Epithelial cell of esophagus (primary cell): ENCODE results near the gene SEPHS1.

Experiments
- DNase-seq: peaks from one replicate; pipeline ENCODE4 v3.0.0; 2010; ENCODE audit warnings: low read depth
- H3K4me3 ChIP-seq: 2 replicates; pipeline ENCODE4 v1.5.1; 2011; ENCODE audit warnings: mild to moderate bottlenecking, low read length, control low read depth
- TF ChIP-seq, protein P1 (sequence below): IDR thresholded peaks from 2 replicates; pipeline ENCODE4 v1.5.1; 2011; ENCODE audit warnings: low read depth, mild to moderate bottlenecking, low read length, control low read depth, inconsistent platforms; ENCODE audit not compliant: insufficient read depth; ENCODE audit errors: missing control alignments

Gene SEPHS1

DNA sequence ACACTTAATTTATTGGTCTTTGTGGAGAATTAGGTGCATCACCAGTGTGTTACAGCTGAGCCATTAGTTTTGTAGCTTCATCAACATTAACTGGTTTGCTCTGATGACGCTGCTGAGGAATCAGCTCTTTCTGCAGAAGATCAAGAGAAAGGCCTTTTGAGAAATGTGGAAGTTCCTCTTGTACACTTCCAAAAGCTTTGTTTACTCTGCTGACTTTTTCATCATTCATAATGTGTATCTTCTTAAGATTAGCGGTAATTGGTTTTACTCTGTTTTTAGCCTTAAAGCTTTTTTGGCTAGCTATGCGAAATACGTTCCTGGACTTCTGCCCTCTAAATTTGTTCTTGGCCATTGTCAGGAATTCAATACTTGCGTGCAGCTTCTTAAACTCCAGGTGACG is 40.0 kb downstream of the SEPHS1 start:
- TF ChIP-seq, protein P1, sequence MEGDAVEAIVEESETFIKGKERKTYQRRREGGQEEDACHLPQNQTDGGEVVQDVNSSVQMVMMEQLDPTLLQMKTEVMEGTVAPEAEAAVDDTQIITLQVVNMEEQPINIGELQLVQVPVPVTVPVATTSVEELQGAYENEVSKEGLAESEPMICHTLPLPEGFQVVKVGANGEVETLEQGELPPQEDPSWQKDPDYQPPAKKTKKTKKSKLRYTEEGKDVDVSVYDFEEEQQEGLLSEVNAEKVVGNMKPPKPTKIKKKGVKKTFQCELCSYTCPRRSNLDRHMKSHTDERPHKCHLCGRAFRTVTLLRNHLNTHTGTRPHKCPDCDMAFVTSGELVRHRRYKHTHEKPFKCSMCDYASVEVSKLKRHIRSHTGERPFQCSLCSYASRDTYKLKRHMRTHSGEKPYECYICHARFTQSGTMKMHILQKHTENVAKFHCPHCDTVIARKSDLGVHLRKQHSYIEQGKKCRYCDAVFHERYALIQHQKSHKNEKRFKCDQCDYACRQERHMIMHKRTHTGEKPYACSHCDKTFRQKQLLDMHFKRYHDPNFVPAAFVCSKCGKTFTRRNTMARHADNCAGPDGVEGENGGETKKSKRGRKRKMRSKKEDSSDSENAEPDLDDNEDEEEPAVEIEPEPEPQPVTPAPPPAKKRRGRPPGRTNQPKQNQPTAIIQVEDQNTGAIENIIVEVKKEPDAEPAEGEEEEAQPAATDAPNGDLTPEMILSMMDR, result no peak
- no peak for DNase-seq
- H3K4me3 ChIP-seq, result no peak overlapping the region

DNA sequence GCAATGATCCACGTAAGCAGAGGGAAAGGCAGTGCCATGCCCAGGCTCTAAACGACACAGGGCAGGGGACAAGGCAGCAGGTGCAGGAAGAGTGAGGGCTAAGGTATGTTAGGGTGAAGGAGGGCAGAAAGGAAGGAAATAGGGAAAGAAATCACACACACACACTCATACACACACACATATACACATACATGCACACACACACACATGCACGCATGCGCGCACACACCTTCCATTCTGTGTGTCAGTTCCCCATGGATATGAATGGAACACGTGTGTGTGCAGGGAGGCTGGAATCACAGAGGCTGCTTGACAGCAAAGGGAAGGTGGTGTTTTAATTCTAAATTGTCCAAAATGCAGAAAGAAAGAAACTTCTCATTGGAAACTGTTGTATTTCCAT is 42.0 kb downstream of the SEPHS1 start:
- TF ChIP-seq, protein P1, result no peak
- no peak overlapping the region for H3K4me3 ChIP-seq
- no peak for DNase-seq

DNA sequence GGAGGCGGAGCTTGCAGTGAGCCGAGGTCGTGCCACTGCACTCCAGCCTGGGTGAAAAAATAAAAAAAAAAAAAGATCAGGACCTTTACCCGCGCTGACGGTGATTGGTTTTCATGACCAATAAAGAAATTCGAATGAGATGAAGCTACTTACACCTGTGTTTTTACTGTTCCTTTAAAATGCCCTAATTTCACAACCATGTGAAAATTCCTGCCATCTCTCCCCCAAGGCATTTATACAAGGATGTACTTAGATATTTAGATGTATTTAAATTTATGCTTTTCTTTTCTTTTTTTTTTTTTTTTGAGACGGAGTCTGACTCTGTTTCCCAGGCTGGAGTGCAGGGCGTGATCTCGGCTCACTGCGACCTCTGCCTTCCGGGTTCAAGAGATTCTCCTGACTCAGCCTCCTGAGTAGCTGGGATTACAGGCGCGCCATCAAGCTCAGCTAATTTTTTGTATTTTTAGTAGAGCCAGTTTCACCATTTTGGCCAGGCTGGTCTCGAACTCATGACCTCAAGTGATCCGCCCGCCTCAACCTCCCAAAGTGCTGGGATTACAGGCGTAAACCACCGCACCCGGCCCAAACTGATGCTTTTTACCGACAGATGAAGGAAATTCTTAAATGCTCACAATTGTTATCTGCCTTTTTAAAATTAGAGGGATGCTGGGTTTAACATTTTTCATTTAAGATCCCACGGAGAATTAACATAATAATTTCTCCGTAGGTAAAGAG is 45.1 kb downstream of the SEPHS1 start:
- no peak for DNase-seq
- no peak overlapping the region for H3K4me3 ChIP-seq
- TF ChIP-seq, protein P1, result no peak

DNA sequence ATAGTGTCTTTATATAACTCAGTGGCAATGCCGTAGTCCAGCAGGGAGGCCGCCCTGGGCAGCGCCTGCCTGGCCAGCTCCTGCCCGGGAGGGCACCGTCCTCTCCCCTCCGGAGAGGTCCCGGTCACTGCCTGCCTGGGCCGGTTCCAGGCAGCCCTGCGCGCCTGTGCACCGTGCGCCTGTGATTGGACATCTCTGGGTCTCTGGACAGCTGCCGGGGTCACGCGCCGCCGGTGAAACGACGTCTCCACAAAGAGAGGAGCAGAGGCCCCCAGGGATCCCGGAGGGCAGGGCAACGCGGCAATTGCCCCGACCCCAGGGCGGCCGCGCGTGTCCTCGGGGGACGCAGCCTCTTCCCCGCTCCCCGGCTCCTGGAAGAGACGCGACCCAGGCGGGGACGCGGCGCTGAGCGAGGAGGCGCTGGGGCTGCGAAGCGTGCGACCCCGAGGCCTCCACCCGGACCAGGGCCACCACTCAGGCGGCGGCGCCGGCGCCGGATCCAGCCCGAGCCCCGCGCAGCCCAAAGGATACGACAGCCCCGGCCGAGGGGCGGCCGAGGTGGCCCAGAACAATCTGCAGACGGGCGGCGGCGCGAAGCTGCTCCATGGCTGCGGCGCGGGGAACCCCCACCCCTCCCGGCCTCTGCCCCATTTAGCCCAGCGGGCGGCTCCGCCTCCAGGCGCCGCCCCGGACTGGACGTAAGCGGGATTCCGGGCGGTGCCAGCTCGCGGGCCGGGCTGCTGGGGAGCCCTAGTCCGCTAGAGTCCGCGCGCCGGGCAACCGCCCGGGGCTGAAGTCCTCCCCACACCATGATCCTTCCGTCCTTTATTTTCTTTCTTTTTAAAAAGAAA is 48.4 kb downstream of the SEPHS1 start, which contains the start of gene PHYH:
PHYH (minus strand) TSS at position 628 of the 851 bp plus-strand sequence; CDS start at position 606, 22 bp downstream.
- TF ChIP-seq, protein P1, result no peak
- peak; percentile 85 for DNase-seq

DNA sequence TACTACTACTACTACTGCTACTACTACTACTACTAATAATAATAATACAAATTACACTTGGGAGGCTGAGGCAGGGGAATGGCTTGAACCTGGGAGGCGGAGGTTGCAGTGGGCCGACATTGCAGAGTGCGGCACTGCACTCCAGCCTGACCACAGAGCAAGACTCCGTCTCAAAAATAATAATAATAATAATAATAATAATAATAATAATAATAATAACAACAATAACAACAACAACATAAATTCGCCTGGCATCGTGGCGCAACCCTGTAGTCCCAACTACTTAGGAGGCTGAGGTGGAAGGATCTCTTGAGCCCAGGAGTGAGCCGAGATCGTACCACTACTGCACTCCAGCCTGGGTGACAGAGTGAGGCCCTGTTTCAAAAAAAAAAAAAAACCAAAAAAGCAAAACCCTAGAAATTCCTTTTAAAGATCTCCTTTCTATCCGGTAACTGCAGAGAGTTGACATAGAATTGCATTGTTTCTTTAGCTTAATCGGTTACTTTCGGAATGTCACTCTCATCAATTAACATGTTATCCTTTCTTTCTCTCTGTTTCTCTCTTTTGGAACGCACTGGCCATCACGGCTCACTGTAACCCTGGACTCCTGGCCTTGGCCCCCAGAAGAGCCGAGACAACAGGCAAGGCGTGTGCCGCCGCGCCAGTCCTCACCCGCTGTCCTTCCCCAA is 49.2 kb downstream of the SEPHS1 start:
- DNase-seq, result no peak
- TF ChIP-seq, protein P1, result no peak
- H3K4me3 ChIP-seq, result peak overlapping the region; percentile 54

More for the DNA sequence above, 48.4 kb downstream of the SEPHS1 start, which contains the start of gene PHYH:
- H3K4me3 ChIP-seq, result peak within 1 kb of the TSS; percentile 54

DNA sequence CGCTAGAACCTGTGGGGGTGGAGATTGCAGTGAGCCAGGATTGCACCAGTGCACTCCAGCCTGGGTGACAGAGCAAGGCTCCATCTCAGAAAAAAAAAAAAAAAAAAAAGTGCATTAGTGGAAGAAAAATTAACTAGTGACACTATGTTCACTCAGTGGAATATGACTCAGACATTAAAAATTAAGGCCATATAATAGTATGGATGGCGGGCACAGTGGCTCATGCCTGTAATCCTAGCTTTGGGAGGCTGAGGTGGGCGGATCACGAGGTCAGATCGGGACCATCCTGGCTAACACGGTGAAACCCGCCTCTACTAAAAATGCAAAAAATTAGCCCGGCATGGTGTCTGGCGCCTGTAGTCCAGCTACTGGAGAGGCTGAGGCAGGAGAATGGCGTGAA is 51.6 kb downstream of the SEPHS1 start:
- TF ChIP-seq, protein P1, result no peak
- no peak for DNase-seq
- H3K4me3 ChIP-seq, result no peak overlapping the region
